WTC11 (cell line): ENCODE data around the gene RXFP2. TPM values are rescaled to one million over a fixed set of nuclear protein-coding genes. Genes with fewer than 3 reads are reported as not detected.

Source experiments
- ATAC-seq: fragments of 200-7000 bp; cut with Tn5 transposase; 2 replicates; pipeline ENCODE4 v1.10.0; 2021; ENCODE audit warnings: mild to moderate bottlenecking, moderate library complexity
- CTCF ChIA-PET: fragments of 300-600 bp; sonication (Branson Sonifier 250); formaldehyde crosslinking; loops from one replicate; lab custom pipeline; 2021; ENCODE audit warnings: antibody characterized with exemption; lab: Charles Lee
- POLR2A ChIA-PET: fragments of 350-600 bp; sonication (Branson Sonifier 250); formaldehyde crosslinking; loops from one replicate; lab custom pipeline; 2021; ENCODE audit warnings: antibody characterized with exemption; lab: Charles Lee
- DNase-seq: peaks from one replicate; pipeline ENCODE4 v3.0.0; 2021; ENCODE audit warnings: low spot score
- H3K27ac Mint-ChIP-seq: 2 replicates; pipeline ENCODE4 v1.8.0; 2021; ENCODE audit warnings: mixed read lengths
- H3K27me3 Mint-ChIP-seq: 2 replicates; pipeline ENCODE4 v1.8.0; 2021; ENCODE audit warnings: low read depth, mild to moderate bottlenecking, moderate library complexity, mixed read lengths
- H3K36me3 Mint-ChIP-seq: 2 replicates; pipeline ENCODE4 v1.8.0; 2021; ENCODE audit warnings: mixed read lengths
- H3K4me1 Mint-ChIP-seq: 2 replicates; pipeline ENCODE4 v1.8.0; 2022; ENCODE audit warnings: mixed read lengths
- H3K4me3 Mint-ChIP-seq: 2 replicates; pipeline ENCODE4 v1.8.0; 2021; ENCODE audit warnings: mild to moderate bottlenecking, moderate library complexity, mixed read lengths
- H3K9me3 Mint-ChIP-seq: 2 replicates; pipeline ENCODE4 v1.8.0; 2021; ENCODE audit warnings: mixed read lengths
- ATF6 ChIP-seq: sonication (generic); formaldehyde crosslinking; IDR thresholded peaks from 2 replicates; pipeline ENCODE4 v1.8.1; 2023; ENCODE audit warnings: mild to moderate bottlenecking, missing genetic modification reagents
- CREB1 ChIP-seq: sonication (generic); formaldehyde crosslinking; IDR thresholded peaks from 2 replicates; pipeline ENCODE4 v1.8.0; 2023; ENCODE audit warnings: mild to moderate bottlenecking, missing genetic modification reagents
- CTCF ChIP-seq: fragments of 200-600 bp; IDR thresholded peaks from 2 replicates; pipeline ENCODE4 v1.8.0; 2022; ENCODE audit warnings: antibody characterized with exemption
- ESRRA ChIP-seq: sonication (generic); formaldehyde crosslinking; IDR thresholded peaks from 2 replicates; pipeline ENCODE4 v1.8.1; 2022; ENCODE audit warnings: mild to moderate bottlenecking, missing genetic modification reagents, borderline replicate concordance
- GABPB1 ChIP-seq: sonication (generic); formaldehyde crosslinking; IDR thresholded peaks from 2 replicates; pipeline ENCODE4 v1.8.1; 2023; ENCODE audit warnings: mild to moderate bottlenecking, missing genetic modification reagents
- IRF2 ChIP-seq: sonication (generic); formaldehyde crosslinking; IDR thresholded peaks from 2 replicates; pipeline ENCODE4 v1.8.0; 2022; ENCODE audit warnings: low read depth, missing genetic modification reagents, borderline replicate concordance
- MLX ChIP-seq: sonication (generic); formaldehyde crosslinking; IDR thresholded peaks from 2 replicates; pipeline ENCODE4 v1.8.1; 2023; ENCODE audit warnings: mild to moderate bottlenecking, missing genetic modification reagents, moderate library complexity
- NFE2L1 ChIP-seq: sonication (generic); formaldehyde crosslinking; IDR thresholded peaks from 2 replicates; pipeline ENCODE4 v1.8.1; 2023; ENCODE audit warnings: missing genetic modification reagents
- SMAD3 ChIP-seq: sonication (generic); formaldehyde crosslinking; IDR thresholded peaks from 2 replicates; pipeline ENCODE4 v1.8.0; 2022; ENCODE audit warnings: missing genetic modification reagents, mild to moderate bottlenecking, borderline replicate concordance
- STAT6 ChIP-seq: sonication (generic); formaldehyde crosslinking; conservative IDR thresholded peaks from 2 replicates; pipeline ENCODE4 v1.8.1; 2023; ENCODE audit warnings: mild to moderate bottlenecking, low read depth, missing genetic modification reagents, moderate library complexity
- TEAD1 ChIP-seq: sonication (generic); formaldehyde crosslinking; IDR thresholded peaks from 2 replicates; pipeline ENCODE4 v1.8.0; 2022; ENCODE audit warnings: mild to moderate bottlenecking, missing genetic modification reagents
- TEAD4 ChIP-seq: sonication (generic); formaldehyde crosslinking; IDR thresholded peaks from 2 replicates; pipeline ENCODE4 v1.8.0; 2022; ENCODE audit warnings: mild to moderate bottlenecking, missing genetic modification reagents
- ZNF219 ChIP-seq: sonication (generic); formaldehyde crosslinking; IDR thresholded peaks from 2 replicates; pipeline ENCODE4 v1.8.0; 2023; ENCODE audit warnings: missing genetic modification reagents, mild to moderate bottlenecking, borderline replicate concordance
- ZNF423 ChIP-seq: fragments of 250-450 bp; sonication (Bioruptor Pico); IDR thresholded peaks from 2 replicates; pipeline ENCODE4 v2.1.2; 2022; ENCODE audit warnings: mild to moderate bottlenecking, moderate library complexity
- ZNF512 ChIP-seq: sonication (generic); formaldehyde crosslinking; IDR thresholded peaks from 2 replicates; pipeline ENCODE4 v1.8.1; 2022; ENCODE audit warnings: missing genetic modification reagents, borderline replicate concordance
- total RNA-seq: library from RNA; stranded (reverse); gene quantifications from 3 replicates; pipeline ENCODE4 v1.2.3, GENCODE V29; 2021
- TF ChIP-seq, protein P1 (sequence below): fragments of 250-450 bp; sonication (Bioruptor Pico); IDR thresholded peaks from 2 replicates; pipeline ENCODE4 v1.8.0; 2021; ENCODE audit warnings: mild to moderate bottlenecking
- TF ChIP-seq, protein P2 (sequence below): sonication (generic); formaldehyde crosslinking; IDR thresholded peaks from 2 replicates; pipeline ENCODE4 v1.8.0; 2023; ENCODE audit warnings: mild to moderate bottlenecking, missing genetic modification reagents
- TF ChIP-seq, protein P3 (sequence below): fragments of 250-450 bp; sonication (Bioruptor Pico); IDR thresholded peaks from 2 replicates; pipeline ENCODE4 v1.9.0; 2021; ENCODE audit warnings: mild to moderate bottlenecking

Gene RXFP2
- total RNA-seq, 1 experiment from 2014 or later = not detected

DNA sequence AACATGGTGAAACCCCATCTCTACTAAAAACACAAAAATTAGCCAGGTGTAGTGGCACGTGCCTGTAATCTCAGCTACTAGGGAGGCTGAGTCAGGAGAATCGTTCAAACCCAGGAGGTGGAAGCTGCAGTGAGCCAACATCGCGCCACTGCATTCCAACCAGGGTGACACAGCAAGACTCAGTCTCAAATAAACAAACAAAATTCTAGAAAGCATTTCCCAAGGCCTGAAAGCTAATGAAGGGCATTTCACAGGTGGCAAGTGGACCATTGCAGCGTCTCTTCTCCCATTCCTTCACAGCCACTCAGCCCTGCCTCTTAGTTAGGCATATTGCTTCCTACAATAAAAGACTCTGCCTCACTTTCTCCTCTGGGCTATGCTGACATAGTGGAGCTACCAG, 13.5 kb upstream of the RXFP2 start:
- no peak for ATAC-seq
- CTCF ChIA-PET = no interaction called here

More for the DNA sequence above, 13.5 kb upstream of the RXFP2 start:
- Mint-ChIP-seq H3K4me1 (no peaks in the 10 kb centered on the region), H3K27me3 (no peaks in the 10 kb centered on the region), H3K9me3 (peaks cover 15% of the 10 kb centered on the region), H3K27ac (no peak overlapping the region), H3K36me3 (no peaks in the 10 kb centered on the region), H3K4me3 (no peak overlapping the region)
- no peak for DNase-seq
- POLR2A ChIA-PET = no interaction called here
- TF ChIP-seq ZNF423 (CRISPR knock-in tag) = no peak
- TF ChIP-seq, protein P1, sequence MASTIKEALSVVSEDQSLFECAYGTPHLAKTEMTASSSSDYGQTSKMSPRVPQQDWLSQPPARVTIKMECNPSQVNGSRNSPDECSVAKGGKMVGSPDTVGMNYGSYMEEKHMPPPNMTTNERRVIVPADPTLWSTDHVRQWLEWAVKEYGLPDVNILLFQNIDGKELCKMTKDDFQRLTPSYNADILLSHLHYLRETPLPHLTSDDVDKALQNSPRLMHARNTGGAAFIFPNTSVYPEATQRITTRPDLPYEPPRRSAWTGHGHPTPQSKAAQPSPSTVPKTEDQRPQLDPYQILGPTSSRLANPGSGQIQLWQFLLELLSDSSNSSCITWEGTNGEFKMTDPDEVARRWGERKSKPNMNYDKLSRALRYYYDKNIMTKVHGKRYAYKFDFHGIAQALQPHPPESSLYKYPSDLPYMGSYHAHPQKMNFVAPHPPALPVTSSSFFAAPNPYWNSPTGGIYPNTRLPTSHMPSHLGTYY (CRISPR knock-in tag) = no peak
- TF ChIP-seq ZNF219 (CRISPR knock-in tag) = no peak
- TF ChIP-seq ESRRA (CRISPR knock-in tag) = no peak
- TF ChIP-seq, protein P2, sequence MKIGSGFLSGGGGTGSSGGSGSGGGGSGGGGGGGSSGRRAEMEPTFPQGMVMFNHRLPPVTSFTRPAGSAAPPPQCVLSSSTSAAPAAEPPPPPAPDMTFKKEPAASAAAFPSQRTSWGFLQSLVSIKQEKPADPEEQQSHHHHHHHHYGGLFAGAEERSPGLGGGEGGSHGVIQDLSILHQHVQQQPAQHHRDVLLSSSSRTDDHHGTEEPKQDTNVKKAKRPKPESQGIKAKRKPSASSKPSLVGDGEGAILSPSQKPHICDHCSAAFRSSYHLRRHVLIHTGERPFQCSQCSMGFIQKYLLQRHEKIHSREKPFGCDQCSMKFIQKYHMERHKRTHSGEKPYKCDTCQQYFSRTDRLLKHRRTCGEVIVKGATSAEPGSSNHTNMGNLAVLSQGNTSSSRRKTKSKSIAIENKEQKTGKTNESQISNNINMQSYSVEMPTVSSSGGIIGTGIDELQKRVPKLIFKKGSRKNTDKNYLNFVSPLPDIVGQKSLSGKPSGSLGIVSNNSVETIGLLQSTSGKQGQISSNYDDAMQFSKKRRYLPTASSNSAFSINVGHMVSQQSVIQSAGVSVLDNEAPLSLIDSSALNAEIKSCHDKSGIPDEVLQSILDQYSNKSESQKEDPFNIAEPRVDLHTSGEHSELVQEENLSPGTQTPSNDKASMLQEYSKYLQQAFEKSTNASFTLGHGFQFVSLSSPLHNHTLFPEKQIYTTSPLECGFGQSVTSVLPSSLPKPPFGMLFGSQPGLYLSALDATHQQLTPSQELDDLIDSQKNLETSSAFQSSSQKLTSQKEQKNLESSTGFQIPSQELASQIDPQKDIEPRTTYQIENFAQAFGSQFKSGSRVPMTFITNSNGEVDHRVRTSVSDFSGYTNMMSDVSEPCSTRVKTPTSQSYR (CRISPR knock-in tag) = no peak
- no peak for TF ChIP-seq NFE2L1 (CRISPR knock-in tag)
- no peak for TF ChIP-seq GABPB1 (CRISPR knock-in tag)
- TF ChIP-seq STAT6 (CRISPR knock-in tag) = no peak
- no peak for TF ChIP-seq ZNF512 (CRISPR knock-in tag)
- TF ChIP-seq, protein P3, sequence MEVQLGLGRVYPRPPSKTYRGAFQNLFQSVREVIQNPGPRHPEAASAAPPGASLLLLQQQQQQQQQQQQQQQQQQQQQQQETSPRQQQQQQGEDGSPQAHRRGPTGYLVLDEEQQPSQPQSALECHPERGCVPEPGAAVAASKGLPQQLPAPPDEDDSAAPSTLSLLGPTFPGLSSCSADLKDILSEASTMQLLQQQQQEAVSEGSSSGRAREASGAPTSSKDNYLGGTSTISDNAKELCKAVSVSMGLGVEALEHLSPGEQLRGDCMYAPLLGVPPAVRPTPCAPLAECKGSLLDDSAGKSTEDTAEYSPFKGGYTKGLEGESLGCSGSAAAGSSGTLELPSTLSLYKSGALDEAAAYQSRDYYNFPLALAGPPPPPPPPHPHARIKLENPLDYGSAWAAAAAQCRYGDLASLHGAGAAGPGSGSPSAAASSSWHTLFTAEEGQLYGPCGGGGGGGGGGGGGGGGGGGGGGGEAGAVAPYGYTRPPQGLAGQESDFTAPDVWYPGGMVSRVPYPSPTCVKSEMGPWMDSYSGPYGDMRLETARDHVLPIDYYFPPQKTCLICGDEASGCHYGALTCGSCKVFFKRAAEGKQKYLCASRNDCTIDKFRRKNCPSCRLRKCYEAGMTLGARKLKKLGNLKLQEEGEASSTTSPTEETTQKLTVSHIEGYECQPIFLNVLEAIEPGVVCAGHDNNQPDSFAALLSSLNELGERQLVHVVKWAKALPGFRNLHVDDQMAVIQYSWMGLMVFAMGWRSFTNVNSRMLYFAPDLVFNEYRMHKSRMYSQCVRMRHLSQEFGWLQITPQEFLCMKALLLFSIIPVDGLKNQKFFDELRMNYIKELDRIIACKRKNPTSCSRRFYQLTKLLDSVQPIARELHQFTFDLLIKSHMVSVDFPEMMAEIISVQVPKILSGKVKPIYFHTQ = no peak
- TF ChIP-seq ATF6 (CRISPR knock-in tag) = no peak
- TF ChIP-seq SMAD3 (CRISPR knock-in tag) = no peak
- TF ChIP-seq TEAD1 (CRISPR knock-in tag) = no peak
- TF ChIP-seq MLX (CRISPR knock-in tag) = no peak
- no peak for TF ChIP-seq CTCF
- TF ChIP-seq TEAD4 (CRISPR knock-in tag) = no peak
- no peak for TF ChIP-seq IRF2
- TF ChIP-seq CREB1 (CRISPR knock-in tag) = no peak
